Stimulated activated CD8-positive, alpha-beta memory T cell treated with anti-CD3 and anti-CD28 coated beads, Interleukin-4, amount 100 ng/mL, for 4 hours (primary cell): Measurements from ENCODE around the gene CYP4B1.

ENCODE experiments used
- DNase-seq, 2 donors: peaks; one replicate each; pipeline ENCODE4 v3.0.0-alpha.2; 2020; ENCODE audit warnings: low read depth in 2 of 2, low spot score in 1 of 2

Gene CYP4B1

DNA sequence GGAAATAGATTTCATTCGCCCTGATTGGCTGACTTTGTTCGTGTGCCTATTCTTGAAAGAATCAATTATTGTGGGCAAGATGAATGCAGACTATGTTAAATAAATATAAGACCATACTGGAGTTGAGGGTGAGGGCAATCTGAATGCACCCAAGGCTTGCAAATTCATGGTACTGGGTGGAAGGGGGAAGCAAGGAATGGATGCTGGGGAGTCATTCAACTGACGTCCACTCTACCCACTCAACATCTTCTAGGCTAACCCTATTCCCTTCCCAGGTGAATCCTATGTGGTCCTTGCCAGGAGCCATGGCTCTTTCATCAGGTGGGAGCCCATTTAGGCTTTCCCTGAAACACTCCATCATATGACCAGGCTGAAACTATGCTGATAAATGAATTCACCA lies 5.7 kb upstream of the CYP4B1 start:
- no peak for DNase-seq

DNA sequence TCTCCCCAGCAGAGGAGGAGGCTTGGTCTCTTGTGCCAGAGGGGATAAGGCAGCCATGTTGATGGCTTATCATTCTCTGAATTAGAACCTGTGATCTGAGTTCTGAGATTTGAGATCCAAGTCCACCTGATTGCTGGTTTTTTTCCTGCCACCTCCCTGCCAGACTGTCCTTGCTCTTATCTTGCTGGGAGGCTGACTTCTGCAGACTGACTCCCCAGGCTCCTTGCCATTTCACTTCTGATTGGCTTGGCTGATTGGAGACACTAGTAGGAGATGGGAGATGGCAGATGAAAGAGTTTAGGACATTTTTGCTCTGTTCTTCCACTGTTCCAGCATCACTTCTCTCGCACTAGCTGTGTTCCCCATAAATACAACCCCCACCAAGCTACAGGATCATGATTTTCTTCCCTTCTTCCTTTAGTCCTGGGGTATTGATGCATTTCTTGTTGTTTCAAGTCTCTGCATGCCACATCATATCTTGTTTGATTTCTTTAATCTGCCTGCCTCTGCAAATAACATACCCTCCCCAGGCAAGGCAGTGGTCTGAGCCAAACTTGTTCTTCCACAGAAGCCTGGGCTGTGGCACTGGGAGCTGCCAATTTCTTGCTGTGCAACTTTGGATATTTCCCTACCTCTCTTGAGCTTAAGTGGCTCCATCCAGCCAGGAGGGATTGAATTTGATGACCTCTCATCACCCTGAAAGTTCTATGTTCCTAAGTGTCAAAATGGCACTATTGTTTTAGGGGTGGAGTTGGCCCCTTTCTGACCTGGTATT lies 963 bp upstream of the CYP4B1 start:
- DNase-seq: no peak

DNA sequence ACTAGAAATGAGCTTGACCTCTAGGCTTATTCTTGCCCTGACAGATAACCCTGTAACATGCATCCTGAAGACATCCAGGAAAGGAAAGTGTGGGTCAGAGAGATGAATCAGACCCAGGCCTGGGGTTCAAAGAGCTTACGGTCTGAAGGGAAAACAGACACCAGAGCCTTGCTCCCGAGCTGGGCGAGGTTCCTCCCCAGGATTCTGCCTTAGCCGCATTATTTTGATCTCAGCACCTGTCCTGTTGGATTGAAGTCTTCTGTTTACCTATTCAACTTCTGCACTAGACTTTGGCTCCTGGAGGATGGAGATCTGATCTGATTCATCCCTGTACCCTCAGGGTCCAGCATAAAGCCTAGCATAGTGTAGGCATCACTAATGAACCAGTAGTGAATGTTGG lies 1.9 kb downstream of the CYP4B1 start:
- DNase-seq: no peak

DNA sequence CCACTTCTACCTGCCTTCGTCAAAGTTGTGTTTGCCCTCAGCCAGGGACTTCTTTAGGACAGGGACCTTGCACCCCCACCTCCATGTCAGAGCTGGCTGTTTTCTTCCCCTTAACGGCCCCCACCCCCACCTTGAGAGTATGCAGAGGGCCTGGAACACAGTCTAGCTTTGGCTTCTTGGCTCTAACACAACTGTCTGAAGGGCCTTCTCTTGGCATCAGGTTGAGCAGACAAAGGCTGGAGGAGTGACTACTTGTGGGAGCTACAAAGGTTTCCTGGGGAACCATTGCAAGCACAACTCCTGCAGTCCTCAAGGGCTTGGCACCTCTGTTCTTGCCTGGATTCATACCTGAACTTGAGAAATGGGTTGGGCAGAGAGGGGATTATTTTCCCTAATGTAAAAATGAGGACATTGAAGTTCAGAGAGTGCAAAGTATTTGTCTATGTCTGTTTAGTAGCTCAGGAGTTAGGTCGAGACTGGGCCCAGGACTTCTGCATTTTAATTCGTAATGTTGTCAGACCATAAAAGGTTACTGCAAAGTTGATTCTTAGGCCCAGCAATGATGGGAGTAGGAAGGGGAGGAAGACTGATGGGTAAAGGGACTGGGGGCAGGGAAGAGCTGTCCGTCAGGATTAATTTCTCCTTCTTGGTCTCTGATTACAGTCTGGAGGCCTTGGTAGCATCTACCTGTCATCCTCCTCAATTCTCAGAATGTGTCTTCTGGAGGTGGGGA lies 2.6 kb downstream of the CYP4B1 start:
- no peak for DNase-seq

DNA sequence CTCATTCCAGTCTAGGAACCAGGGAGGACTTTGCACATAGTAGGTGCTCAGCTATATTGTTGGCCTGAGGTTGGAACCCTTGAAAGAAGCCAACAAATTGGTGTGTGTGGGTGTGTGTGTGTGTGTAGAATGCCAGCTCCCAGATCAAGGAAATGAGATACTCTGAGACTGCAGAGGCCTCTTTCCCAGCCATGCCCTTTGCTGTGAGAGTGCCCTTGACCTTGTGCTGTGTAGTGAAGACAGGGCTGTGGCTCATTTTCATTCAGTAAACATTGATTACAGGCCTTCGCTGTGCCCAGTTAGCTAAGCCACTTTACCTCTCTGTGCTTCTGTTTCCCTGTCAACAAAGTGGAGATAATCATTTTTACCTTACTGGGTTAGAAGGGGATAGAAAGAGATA lies 3.2 kb downstream of the CYP4B1 start:
- DNase-seq: no peak

DNA sequence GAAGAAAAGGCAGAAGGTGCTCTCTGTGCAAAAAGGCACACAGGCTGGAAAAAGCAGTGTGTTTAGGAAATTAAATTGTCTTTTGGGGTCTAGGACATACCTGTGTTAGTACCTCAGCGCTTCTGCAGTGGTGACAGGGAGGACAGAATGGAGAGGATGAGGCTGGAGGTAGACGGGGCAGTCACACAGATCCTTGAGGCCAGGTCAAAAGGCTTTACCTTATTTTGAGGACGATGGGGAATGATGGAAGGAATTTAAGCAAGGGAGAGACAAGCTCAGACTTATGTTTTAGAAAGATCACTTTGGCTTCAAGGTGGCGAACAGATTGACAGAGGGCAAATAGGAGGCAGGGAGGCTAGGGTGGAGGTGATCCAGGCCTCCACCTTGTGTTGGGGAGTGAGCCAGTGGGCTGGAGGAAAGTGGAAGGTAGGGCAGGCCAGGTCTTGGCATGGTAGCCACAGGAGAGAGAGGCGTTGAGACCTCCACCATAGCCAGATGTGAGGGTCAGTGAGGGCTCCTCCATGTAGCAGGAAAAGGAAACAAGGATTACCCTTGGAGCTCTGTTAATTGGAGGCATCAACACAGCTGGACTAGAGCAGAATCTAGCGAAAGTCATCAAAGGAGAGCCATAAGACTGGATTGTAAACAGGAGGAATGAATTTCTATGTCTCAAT lies 4.2 kb downstream of the CYP4B1 start:
- DNase-seq: no peak

DNA sequence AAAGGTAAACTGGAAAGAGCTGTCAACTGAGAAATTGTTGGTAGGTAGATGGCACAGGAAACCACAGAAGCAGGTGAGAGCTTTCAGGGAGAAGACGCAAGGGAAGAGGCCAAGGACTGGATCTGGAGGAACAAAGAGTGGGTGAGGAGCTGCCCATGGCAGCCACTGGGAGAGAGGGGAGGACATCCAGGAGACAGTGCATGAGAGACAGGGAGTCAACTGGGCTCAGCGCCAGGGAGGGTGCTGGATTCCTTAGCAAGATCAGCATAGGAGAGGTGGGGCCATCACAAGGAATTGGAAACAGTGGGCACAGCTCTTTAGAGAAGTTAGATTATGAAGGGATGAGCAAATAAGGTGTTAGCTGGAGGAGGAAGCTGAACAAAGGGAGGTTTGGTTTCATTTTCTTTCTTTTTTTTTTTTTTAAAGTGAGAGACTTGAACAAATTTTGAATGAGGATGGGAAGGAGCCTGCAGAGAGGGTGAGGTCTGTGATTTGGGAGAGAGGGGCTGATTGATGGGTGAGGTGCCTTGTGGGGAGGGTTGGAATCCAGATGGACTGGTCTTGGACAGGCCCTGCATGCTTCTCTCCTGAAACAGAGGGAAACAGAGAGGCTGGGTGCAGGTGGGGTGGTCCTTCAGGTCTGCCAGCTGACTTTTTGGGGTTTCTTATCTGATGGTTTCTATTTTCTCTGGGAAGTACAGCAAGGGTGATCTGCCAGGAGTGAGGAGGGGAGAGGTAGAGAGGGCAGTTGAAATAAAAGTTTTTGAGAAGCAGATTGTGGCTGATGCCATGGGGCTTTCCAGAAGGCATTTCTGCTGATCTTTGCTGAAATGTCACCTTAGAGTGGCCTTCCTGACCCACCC lies 5.4 kb downstream of the CYP4B1 start:
- no peak for DNase-seq

DNA sequence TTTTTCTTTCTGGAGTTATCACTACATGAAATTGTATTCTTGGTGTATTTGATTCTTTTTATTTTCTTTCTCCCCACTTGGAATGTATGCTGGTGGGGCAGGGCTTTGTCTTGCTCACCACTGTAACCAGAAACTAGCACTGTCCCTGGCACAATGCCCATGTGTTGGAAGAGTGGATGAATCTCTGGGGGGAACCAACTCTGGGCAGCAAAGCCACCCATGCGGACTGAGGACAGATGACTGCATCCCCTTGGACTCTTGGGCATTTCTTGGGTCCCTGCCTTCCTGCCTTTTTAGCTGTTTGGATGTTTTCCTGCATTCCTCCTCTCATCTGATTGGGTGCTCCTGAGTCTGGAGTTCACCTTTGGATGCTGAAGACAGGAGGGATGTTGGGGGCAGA lies 6.1 kb downstream of the CYP4B1 start:
- DNase-seq: no peak

DNA sequence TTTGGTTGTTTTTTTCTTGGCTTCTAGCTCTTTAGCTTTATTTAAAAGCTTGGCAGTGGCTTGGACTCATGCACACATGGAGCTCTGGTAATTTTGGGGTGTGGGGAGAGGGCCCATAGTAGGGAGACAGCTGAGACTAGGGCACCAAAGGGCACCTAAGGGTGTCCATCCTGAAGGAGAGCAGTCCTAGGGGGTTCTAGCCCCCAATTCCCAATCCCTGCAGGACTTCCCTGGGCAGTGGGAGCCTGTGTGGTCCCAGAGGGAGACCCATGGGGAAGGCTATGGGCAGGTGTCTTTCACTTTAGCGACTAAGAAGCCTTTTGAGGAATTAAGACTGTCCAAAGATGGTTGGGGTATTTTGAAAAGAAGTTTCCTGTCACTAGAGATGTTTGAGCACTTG lies 6.9 kb downstream of the CYP4B1 start:
- DNase-seq: no peak

DNA sequence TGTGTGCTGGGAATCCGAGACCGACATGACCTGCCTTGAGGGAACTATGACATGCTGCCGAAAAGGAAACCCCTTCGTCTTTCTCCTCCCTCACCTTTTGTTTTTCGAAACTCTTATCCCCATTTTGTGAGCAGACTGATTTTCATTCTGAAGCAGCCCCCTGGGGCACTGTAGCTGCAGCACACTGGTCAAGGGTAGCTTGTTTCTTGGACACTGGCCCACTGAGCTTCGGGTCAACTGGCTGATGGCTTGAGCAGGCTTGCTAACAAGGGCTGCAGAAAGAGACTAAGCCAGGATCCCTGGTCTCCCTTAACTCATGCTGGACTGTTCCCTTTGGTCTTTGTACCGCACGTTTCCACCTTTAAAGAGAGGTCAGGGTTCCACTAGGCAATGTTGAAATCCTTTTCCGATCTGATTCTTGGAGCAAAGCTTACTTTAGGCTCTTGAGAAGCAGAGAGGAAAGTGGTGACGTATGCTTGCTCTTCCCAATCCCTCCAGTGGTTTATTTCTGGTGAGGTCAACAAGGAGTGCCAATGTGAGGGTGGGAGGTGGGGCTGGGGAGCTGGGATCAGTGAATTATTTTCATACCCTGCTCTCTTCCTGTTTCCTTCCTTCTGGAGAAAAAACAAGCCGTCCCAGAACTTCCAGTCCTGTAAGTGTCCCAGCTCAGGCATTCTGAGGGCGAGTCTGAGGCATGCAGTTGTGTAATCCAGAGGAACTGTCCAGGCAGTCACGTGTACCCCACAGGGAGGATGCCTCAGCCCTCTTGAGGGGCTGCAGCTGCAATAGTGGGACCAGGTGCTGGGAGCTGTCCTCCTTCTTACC lies 7.6 kb downstream of the CYP4B1 start:
- DNase-seq: no peak

DNA sequence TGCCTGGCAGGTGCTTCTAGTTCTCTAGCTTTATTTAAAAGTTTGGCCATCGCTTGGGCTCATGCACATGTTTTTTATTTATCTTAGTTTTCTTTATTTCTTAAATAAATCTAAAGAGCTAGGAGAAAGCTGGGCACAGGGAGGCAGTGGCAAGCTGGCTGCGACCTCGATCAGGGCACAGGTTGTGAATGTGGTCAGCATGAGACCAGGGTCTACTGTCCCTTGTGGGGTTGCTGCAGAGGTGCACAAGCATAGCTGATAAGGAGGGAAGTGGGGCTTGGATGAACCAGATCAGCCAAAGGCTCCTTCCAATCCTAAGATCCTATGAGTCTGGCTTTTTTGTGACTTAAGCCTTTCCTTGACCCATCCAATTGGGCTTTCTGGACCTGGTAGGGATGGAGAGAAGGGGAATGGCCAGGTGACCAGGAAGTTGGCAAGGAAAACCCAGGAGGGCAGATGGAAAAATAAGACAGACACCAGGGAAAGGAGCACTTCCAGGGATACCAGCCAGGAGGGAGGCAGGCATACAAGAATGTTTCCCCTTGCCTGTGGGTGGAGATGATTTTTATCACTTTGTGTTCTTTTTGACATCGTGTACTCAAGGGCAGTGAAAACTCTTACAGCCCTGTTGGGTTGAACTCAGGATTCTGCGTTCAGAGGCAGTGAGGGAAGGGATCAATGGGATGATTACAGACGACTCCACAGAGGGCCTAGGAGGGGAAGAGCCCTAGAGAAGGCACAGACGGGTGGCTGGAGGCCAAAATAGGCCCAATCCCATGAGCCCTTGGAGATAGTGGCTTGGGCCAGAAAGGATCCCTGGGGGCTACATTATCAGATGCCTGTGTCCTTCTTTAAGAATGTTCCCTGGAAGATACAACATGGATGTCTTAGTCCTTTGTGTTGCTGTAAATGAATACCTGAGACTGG lies 8.5 kb downstream of the CYP4B1 start:
- DNase-seq: no peak

DNA sequence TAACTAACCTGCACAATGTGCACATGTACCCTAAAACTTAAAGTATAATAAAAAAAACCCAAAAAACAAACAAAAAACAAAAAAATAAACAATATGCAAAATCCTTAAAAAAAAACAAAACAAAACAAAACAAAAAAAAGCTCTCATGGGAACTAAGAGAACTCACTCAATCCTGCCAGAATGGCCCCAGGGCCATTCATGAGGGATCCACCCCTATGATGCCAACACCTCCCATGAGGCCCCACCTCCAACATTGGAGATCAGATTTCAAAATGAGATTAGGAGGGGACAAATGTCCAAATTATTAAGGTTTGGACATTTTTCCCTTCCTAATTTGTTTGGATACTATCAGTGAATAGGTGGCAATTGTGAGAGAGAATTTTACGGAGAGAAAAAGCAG lies 10.2 kb downstream of the CYP4B1 start:
- DNase-seq: no peak

DNA sequence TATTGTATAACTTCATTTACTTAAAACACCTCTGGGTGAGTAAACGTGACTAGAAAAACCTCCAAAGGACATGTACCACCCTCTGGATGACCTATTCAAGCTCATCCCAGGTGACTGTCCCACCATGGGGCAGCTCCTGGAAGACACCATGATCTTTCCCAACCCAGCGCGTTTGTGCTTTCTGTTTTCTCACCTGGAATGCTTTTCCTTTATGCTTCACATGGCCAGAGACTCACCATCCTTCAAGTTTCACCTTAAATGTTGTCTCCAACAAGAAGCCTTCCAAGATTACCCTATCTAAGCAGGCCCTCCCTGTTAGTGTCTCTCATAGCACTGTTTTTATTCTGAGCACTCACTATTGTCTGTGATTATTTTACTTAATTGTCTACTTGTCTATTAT lies 11.1 kb downstream of the CYP4B1 start:
- no peak for DNase-seq

DNA sequence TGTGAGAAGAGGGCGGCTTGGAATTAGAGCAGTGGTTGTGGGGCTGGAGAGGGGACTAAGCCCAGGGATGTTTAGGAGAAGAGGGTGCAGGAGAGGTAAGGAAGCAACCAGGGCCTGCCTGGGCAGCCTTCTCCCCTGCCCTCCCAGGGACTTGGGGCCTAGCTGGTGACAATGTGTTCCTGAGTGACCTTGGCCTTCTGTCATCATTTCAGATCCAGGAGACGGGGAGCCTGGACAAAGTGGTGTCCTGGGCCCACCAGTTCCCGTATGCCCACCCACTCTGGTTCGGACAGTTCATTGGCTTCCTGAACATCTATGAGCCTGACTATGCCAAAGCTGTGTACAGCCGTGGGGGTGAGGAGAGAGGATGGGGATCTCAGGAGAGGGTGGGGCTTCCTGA lies 11.8 kb downstream of the CYP4B1 start:
- no peak for DNase-seq

DNA sequence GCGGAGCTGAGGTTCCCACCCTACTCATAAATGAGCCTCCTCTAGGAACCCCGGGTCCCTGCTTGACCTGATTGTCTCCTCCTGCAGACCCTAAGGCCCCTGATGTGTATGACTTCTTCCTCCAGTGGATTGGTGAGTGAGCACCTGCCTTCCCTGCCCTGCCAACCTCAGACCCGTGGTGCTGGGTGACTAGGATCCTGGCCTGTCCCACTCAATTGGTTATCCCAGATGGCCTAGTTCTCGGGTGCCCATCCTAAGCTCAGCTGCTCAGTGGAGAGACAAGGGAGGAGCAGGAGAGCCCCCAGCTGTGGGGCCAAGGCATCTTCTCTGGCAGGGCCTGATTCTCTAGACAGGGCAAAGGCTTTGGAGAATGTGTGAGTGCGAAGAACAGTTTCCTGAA lies 12.2 kb downstream of the CYP4B1 start:
- DNase-seq: no peak

DNA sequence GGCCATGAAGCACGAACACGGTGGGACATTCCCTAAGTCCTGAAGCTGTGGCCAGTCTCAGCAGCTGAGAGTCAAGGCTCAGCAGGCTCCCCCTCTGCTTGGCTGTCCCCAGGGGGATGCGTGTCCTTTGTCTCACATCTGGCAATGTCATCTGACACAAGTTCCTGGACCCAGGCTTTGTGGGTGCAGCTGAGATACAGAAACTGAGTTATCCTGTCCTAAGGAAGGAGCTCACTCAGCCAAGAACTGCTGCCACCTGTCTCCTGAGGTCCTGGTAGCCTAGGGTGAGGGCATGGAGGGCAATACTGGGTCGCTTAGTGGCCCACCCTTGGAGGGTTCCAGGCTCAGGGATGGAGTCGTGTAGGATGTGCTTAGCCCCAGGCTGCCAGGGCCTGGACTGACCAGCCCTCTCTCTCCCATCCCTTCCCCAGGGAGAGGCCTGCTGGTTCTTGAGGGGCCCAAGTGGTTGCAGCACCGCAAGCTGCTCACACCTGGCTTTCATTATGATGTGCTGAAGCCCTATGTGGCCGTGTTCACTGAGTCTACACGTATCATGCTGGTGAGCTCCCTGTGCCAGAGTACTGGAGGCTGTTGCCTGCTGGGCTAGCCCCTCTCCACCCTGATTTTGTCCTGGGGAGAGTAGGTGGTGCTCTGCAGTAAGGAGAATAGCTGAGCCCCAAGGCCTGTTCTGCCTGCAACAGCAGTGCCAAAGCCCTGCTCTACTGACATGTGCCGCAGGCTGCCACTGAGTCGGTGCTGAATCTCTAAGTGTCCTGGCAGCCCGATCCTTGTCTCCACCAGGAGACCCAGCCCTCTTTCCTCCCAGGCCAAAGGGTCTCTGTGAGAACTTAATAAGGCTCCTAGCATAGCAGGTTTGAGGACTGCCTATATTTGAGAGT lies 13.5 kb downstream of the CYP4B1 start:
- DNase-seq: no peak

DNA sequence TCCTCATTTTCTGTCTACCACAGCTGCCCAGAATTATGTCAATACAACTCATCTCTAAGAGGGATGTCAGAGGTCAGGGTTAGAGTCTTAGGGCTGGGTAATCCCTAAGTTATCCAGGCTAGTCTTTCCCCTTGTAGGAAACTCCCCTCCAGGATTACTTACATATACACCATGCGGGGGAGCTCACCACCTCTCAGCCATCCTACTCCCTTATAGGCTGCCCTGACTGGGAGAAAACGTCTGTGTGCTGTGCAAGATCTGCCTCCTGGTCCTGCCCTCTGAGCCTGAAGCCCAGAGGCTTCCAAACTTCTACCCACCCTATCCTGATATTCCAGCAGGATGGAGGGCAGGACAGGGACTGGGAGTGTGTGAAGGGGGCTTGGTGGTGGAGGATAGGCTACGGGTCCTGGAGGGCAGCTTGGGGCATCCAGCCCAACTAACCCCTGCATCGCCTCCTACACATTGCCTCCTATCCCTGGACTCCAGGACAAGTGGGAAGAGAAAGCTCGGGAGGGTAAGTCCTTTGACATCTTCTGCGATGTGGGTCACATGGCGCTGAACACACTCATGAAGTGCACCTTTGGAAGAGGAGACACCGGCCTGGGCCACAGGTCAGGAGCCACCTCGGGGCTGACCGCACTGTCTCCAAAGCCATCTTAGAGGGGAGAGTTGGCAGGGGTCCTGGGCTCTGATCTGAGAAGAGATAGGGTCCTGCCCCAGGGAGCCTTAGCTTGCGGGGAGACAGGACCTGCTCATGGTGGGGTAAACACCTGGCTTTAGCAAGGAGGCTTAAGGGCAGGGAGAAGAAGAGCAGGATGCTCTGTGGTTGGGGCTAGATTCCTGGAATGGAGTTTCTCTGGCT lies 14.4 kb downstream of the CYP4B1 start:
- no peak for DNase-seq
